Occipital lobe (tissue), 2 donors: ENCODE measurements around the gene NOG. TPM values are rescaled to one million over a fixed set of nuclear protein-coding genes. Genes with fewer than 3 reads are reported as not detected.

Source experiments
- DNase-seq: peaks from one replicate; lab custom pipeline; 2025; lab: John Stamatoyannopoulos, UW
- total RNA-seq: library from RNA; depleted of rRNA; stranded (reverse); fragments of >200 nt; gene quantifications from one replicate; pipeline ENCODE4 v1.2.3, GENCODE V29; 2014

Gene NOG
- total RNA-seq: 3.7 TPM

DNA sequence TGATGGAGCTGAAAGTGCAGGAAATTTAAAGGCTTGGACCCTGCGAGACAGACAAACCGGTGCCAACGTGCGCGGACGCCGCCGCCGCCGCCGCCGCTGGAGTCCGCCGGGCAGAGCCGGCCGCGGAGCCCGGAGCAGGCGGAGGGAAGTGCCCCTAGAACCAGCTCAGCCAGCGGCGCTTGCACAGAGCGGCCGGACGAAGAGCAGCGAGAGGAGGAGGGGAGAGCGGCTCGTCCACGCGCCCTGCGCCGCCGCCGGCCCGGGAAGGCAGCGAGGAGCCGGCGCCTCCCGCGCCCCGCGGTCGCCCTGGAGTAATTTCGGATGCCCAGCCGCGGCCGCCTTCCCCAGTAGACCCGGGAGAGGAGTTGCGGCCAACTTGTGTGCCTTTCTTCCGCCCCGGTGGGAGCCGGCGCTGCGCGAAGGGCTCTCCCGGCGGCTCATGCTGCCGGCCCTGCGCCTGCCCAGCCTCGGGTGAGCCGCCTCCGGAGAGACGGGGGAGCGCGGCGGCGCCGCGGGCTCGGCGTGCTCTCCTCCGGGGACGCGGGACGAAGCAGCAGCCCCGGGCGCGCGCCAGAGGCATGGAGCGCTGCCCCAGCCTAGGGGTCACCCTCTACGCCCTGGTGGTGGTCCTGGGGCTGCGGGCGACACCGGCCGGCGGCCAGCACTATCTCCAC, at the start of gene NOG:
TSS of gene NOG (plus strand) at position 54 of the 674 bp plus-strand sequence. CDS start at position 579, 525 bp downstream.
- peak; percentile 61 for DNase-seq

- DNase-seq: no peak
Measured at GRCh38 chr17:56545106-56545505, 48.4 kb upstream of the NOG start.

- no peak for DNase-seq
Measured at GRCh38 chr17:56545930-56546329, 47.6 kb upstream of the NOG start.

GRCh38 chr17:56548661-56549060, 44.8 kb upstream of the NOG start:
- DNase-seq: no peak

GRCh38 chr17:56549501-56549900, 44.0 kb upstream of the NOG start:
- no peak for DNase-seq

- DNase-seq: no peak
Measured at GRCh38 chr17:56557682-56558081, 35.8 kb upstream of the NOG start.

- DNase-seq: no peak
Measured at GRCh38 chr17:56558088-56558487, 35.4 kb upstream of the NOG start.

DNA sequence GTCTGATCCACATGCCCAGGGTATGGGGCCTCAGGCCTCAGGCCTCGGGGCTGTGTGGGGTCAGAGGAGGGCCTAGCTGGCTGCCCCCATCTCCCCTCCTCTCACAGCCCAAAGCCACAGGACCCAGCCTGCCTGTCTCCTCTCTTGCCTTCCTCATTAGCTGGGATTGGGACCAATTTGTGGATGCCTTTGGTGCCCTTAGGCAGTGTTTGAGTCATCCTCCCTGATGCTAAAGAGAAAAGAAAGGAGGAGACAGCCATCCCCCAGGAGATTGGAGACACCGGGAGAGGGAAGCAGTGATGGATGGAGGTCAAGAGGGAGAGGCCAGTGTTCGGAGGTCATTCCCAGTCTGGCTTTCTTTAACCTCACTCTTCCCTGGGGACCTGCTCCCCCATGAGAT, 23.3 kb upstream of the NOG start:
- no peak for DNase-seq

DNA sequence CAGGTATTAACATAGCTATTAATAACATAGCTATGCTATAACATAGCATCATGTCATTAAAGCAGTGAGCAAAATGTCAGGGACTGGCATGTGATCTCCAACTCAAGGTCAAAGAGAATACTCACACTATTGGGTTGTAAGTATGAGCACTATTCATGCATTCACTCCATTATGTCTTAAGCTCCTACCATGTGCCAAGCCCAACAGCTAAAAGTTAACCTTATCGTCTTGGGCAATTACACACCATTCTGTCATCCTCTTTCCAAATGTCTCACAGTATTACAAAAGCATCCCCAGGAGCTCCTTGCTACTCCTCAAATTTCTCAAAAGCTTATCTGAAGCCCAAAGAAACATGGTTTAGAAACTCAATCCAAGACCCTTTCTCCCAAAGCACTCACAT, 22.0 kb upstream of the NOG start:
- no peak for DNase-seq

- DNase-seq: no peak
Measured at GRCh38 chr17:56577190-56577842, 16.2 kb upstream of the NOG start.

DNA sequence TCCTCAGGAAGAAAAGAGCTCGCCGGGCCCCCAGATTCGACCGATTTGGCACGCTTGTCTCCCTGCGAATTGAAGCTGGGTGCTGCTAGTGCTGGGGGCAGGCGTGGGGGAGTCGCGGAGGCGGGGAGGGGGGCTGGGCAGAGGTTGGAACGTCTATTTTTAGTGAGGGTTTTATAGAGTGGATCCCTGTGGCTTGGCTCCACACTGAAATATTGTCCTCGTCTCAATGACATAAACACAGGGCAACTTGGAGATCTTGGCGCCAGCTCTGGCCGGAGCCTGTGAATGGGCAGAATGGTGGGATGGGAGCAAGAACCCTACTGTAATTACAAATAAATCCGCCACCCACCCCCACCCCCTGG, 15.7 kb upstream of the NOG start:
- DNase-seq: no peak

DNA sequence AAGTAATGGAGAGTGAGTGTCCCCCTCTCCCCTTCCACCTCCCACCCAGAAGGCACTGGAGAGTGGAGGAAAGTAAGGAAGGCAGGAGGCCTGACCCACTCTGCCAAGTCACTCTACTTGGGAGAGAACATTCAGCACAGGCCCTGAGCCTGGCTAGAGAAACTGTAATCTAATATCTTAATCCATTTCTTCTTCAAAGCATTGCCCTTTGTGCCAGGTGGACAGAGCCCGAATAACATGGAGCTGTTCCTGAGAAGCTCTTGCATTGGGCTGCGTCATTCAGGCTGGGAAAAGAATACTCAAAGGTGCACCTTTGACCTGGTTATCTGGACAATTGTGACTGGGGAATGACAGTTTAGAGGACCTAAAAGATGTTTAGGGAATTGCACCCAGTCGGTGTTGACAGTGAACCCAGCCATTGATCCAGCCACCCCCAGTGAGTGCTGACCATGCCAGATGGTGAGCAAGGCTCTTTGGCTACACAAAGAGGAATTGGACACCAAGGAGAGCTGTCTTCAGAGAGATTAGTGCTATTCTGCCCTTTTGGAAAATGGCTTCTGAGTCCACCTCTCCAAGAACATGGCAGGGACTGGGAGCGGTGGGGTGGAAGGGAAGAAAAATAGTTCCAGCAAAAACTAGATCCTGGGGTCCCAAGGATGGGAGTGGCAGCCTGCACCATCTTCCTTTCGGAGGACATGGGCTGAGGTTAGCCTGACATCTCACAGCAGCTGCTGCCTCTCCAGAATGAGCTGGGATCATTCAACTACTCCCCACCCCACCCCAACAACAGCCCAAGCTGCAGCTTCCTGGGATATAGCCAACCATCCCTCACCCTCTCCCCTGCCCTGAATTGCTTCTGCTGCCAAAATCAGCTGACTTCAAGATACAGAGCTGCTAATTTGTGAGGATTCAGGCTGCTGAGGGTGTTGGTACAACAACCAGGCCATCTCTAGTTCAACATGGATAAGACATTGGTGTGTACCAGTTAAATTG, 11.6 kb upstream of the NOG start:
- DNase-seq: no peak

DNA sequence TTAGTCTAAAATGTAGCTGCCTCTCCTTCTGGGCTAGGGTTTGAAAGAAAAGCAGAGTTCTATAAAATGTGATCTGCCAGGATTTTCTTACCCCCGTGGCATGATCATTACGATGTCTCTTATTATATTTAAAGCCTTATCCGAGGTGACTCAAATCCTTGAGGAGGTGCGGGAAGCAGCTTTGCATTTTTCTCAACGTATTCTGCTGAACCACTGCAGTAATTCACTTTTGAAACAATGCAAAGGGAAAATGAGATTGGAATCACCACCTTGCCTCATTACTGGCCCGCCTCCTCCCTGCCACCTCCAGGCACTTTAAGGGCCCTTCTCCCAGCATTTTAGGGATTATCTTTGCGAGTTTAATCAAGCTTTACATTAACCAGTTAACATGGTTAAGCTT, 9.7 kb upstream of the NOG start:
- DNase-seq: no peak

GRCh38 chr17:56587298-56587697, 6.2 kb upstream of the NOG start:
- DNase-seq: no peak

GRCh38 chr17:56592487-56593085, 913 bp upstream of the NOG start:
- DNase-seq: peak; percentile 27

GRCh38 chr17:56593086-56593645, 333 bp upstream of the NOG start:
- peak; percentile 9 for DNase-seq

GRCh38 chr17:56594320-56595107, 1.0 kb downstream of the NOG start:
- no peak for DNase-seq

GRCh38 chr17:56595108-56595418, 1.6 kb downstream of the NOG start:
- DNase-seq: no peak

DNA sequence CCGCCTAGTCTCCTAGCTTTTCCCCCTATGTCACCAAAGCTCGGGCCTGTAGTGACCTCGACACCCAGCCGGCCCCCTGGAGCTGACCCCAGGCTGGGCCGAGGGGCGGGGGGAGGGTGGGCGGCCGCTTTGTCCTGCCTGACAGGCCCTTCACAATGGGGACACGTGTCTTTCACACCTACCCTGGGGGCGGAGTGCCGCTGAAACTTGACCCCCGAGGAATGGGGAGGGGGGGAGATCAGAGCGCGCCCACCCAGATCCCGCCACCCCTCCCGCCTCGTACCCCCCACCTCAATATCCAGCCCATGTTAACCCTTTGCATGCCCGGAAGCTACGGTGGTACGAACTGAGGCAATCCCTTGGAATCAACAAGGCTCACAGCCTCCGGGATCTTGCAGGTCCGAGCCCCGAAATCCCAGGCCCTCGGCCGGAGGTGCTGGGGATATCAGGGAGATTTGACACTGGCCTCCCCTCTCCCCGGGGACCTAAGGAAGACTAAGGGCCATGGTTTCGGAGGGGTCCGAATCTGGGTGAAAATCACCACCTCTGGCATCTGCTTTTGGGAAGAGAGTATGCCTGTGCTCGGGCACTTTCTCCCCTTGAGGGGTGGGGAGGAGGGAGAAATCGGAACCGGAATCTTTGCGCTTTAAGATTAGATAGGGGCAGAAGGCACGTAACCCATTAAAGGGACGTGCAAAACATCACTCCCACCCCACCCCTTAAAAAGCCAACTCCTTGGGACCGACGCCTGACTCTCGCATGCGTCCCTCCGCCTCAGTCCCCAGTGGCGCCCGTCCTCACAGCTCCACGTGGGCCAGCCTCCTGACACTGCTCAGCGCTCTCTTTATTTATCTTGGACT, 2.6 kb downstream of the NOG start:
- DNase-seq: no peak
